Keratinocyte (primary cell): ENCODE data around the gene SLC27A5.

Experiments
- EZH2 ChIP-seq: IDR thresholded peaks from one replicate; pipeline ENCODE4 v1.6.1; 2012; ENCODE audit warnings: inconsistent platforms, mild to moderate bottlenecking, low read length, moderate library complexity
- TF ChIP-seq, protein P1 (sequence below), 3 experiments: IDR thresholded peaks in 1 of 3; conservative IDR thresholded peaks in 1 of 3; optimal IDR thresholded peaks in 1 of 3; 2 replicates in 2 of 3; 3 replicates in 1 of 3; pipeline versions ENCODE3 to v1.5.1; 2011; ENCODE audit warnings: low read length in 3 of 3, mild to moderate bottlenecking in 3 of 3, moderate library complexity in 2 of 3, control low read depth in 1 of 3, inconsistent platforms in 1 of 3; ENCODE audit not compliant: insufficient read depth in 2 of 3; ENCODE audit errors: extremely low read depth in 1 of 3

- TF ChIP-seq, protein P1, sequence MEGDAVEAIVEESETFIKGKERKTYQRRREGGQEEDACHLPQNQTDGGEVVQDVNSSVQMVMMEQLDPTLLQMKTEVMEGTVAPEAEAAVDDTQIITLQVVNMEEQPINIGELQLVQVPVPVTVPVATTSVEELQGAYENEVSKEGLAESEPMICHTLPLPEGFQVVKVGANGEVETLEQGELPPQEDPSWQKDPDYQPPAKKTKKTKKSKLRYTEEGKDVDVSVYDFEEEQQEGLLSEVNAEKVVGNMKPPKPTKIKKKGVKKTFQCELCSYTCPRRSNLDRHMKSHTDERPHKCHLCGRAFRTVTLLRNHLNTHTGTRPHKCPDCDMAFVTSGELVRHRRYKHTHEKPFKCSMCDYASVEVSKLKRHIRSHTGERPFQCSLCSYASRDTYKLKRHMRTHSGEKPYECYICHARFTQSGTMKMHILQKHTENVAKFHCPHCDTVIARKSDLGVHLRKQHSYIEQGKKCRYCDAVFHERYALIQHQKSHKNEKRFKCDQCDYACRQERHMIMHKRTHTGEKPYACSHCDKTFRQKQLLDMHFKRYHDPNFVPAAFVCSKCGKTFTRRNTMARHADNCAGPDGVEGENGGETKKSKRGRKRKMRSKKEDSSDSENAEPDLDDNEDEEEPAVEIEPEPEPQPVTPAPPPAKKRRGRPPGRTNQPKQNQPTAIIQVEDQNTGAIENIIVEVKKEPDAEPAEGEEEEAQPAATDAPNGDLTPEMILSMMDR (optimal IDR thresholded peaks at IDR 0.05 in 1 of 3, IDR thresholded peaks at IDR 0.05 in 1 of 3, conservative IDR thresholded peaks at IDR 0.05 in 1 of 3; ENCODE audit: extremely low read depth in 1 of 3, insufficient read depth in 2 of 3, low read length in 3 of 3): no peak
- no peak for TF ChIP-seq EZH2
These were observed 32.5 kb downstream of the SLC27A5 start for GRCh38 chr19:58479303-58479702.
